Cardiac septum (tissue), 1 donor: ENCODE measurements around the gene PFKL. TPM values are rescaled to one million over a fixed set of nuclear protein-coding genes. Genes with fewer than 3 reads are reported as not detected.
"Not testable (repeated sequence)": the region's sequence is repeated elsewhere in the genome, so short reads cannot be mapped to it uniquely, and the experiment has no call there.

Source experiments
- DNase-seq: peaks from one replicate; pipeline ENCODE4 v3.0.0-alpha.2; 2020; ENCODE audit warnings: low spot score
- intact Hi-C: fragments of 100-400 bp; cut with DNase I; formaldehyde crosslinking; loops from one replicate; pipeline ENCODE4 v1.14.0; 2022
- total RNA-seq: library from RNA; stranded (reverse); fragmentation: NEBNext Ultra II Directional; extraction: Animal tissue kit (Norgen Biotek cat#: 25700); gene quantifications from one replicate; pipeline ENCODE4 v1.2.1, GENCODE V29; 2021
- donor health status: DM: no; HTN: no; CAD: no.

The PFKL gene
- total RNA-seq, 1 donor from 2014 or later = 60.3 TPM

DNA sequence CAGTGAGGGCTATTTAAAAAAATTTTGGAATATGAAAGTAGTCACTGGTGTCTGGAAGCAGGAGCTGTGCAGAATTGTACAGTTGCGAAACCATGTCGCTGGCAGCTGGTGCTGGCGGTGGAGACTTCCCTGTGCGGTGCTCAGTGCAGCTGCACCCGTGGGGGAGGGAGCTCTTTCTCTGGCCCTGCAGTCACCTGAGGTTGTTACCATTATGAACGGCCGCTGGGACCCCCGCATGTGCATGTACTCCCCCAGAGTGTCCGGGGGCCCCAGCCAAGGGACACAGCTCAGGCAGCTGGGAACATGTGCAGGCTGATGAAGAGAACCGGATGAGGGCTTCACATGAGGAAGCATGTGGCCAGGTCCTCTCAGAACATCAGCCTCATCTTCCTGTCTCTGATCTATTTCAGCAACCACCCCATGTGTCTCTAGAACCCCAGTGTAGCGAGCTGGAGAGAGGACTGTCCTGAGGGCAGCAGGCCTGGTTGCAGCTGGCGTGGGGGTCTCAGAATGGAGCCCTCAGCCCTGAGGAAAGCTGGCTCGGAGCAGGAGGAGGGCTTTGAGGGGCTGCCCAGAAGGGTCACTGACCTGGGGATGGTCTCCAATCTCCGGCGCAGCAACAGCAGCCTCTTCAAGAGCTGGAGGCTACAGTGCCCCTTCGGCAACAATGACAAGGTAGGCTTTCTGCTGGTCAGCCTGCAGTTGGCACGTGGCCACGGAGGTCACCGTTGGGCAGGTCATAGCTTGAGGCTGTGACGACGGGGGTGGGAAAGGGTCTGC lies 53.5 kb downstream of the PFKL start, which contains the start of gene TRPM2:
TSS of gene TRPM2 (plus strand) at position 431 of the 780 bp plus-strand sequence. CDS start at position 511, 80 bp downstream.
- intact Hi-C loops = no loop called here

DNA sequence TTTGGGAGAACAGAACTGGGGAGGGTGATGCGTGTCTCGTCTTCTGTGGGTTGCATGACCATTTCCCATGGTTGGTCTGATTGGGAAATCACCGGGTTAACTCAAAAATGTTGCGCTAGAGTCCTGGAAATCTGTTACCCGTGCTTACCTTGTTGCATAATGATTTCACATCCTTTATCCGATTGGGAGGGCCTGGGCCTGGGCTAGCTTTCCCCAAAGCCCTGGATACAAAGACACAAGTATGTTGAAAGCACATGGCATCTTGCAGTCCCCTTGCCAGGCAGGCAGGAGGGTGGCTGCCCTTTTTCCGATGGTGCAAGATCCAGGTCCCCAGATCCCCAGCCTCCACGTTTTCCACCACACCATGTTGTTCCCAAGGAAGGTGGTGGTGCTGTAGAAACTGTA lies 54.1 kb downstream of the PFKL start:
- no peak for DNase-seq
- intact Hi-C loops = no loop called here

More for the DNA sequence above, 53.5 kb downstream of the PFKL start, which contains the start of gene TRPM2:
- peak; percentile 91 for DNase-seq

DNA sequence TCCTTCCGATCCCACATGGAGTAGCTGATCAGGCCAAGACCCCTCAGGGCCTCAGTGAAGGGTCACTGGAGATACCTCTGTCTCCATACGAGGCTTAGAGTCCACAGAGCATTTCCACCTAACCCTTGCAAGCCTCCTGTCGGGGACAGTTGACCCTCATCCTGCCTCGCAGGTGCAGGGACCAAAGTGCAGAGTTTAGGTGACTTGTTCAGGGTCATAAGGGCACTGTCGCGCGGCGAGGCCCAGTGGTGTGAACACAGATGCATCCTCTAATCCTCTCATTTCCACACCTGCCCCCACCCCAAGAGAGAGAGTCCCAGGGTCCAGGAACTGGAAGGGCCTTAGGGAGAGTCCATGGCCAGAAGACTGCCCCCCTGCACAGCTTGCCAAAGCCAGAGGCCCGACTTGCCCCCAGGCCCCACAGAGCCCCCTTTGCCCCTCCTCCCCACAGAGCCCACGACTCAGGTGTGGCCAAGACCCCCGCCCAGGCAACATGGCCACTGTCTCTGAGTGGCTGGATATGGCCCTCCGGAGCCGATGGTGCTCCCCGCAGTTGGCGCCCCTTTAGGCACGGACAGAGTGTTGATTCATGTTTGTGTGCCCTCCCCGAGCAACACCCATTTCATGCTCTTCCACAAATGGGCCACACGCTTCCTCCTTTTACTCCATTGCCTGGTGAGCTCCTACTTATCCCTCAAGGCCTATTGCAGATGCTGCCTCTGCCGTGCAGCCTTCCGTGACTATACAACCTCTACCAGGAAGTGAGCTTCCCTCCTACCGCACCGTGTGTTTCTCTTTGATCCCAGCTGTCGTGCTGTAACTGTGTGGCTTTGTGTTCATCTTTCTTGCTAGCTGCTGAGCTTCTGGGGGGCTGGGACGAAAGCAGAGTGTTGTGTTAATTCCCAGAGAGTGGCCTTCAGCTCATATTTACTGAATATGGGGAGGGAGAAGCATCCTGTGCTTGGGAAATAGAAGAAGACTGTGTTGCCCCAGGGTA lies 55.2 kb downstream of the PFKL start:
- intact Hi-C loops = no loop called here
- DNase-seq = no peak

DNA sequence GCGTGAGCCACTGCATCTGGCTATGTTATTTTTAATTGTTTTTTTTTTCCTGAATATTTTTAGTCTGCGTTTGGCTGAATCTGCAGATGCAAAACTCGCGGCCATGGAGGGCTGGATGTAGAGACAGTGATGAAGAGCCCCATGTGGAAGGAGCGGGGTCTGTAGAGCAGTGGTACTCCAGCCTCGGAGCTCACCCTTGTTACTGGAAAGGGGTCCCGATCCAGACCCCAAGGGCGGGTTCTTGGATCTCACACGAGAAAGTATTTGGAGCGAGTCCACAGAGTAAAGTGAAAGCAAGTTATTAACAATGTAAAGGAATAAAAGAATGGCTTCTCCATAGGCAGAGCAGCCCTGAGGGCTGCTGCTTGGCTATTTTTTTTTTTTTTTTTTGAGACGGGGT lies 56.3 kb downstream of the PFKL start:
- intact Hi-C loops = no loop called here
- DNase-seq = no peak

DNA sequence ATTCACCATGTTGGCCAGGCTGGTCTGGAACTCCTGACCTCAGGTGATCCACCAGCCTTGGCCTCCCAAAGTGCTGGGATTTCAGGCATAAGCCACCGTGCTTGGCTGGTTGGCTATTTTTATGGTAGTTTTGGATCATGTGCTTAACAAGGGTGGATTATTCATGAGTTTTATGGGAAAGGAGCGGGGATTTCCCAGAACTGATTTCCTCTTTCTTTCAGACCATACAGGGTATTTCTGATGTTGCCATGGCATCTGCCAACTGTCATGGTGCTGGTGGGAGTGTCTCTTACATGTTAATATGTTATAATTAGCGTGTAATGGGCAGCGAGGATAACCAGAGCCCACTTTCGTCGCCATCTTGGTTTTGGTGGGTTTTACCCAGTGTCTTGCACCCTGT lies 56.8 kb downstream of the PFKL start:
- no peak for DNase-seq
- intact Hi-C loops = no loop called here

DNA sequence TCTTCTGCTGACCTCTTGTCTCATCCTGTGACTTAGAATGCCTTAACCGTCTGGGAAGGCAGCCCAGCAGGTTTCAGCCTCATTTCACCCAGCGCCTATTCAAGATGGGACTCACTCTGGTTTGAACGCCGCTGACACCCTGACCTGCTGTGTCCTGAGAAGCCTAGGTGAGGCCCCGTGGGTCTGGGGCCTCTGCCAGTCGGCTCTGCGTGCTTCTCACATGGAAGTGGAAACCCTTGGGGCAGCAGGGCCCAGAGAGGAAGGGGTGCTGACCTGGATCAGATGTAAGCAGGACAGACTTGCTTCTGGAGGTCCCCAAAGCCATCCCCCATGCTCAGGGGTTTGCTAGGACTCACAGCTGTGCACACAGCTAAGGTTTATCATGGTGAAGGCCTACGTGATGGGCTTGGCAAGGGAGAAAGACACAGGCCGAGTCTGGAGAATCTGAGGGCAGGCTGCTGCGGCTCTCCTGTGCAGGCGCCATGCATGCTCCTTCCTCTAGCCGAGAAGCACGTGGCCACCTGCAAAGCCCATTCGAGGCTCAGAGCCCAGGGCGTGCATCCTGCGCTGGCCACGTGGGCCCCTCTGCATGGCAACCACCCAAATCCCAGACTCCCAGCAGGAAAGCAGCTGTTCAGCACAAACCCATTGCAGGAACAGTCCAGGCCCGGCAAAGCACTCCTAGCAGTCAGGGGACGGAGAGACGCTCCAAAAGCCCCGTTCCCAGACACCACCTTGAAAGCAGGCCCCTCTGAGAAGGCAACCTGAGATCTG lies 57.4 kb downstream of the PFKL start:
- DNase-seq = no peak
- intact Hi-C loops = no loop called here

DNA sequence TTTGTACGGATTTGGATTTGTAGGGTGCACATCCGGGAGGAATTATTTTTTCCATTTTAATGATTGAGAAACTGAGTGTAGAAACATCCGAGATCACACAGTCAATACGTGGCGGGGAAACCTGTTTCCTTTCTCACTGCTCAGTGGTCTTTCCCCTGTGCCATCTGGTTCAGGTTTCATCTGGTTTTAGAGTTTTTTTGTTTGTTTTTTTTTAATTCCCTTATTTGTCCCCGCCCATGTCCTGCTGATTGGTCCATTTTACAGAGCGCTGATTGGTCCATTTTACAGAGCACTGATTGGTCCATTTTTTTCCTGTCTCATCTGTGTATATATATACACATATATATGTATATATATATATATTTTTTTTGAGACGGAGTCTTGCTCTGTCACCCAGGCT lies 59.5 kb downstream of the PFKL start:
- intact Hi-C loops = no loop called here
- no peak for DNase-seq

DNA sequence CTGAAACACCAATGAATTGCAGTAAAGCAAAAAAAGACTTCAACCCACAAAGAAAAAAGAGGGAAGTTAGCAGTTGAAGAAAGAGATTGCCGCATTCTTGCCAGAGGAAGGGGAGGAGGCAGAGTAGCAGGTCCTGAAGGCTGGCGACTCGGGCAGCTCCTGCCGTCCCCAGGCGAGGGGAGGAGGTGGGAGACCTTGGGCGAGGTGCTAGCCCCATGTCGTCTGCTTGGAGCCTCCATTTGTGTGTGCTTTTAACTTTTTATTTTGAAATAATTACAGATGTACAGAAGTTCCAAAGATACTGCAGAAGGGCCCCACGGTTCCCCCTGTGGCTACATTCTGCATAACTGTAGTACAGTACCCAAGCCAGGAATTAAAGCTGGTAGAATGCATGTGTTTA lies 60.3 kb downstream of the PFKL start:
- intact Hi-C loops = no loop called here
- no peak for DNase-seq

DNA sequence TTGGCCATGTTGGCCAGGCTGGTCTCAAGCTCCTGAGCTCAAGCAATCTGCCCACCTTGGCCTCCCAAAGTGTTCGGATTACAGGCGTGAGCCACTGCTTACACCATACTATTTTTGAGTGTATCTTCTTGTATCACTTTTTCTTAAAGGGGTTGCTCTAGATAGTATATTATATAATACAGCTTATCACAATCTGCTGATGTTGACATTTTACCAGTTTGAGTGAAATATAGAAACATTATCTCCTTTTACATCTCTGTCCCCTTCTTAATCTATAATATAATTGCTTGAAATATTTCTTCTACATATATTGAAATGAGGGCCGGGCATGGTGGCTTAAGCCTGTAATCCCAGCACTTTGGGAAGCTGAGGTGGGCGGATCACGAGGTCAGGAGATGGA lies 62.0 kb downstream of the PFKL start:
- DNase-seq, intact Hi-C loops: not testable (repeated sequence)

DNA sequence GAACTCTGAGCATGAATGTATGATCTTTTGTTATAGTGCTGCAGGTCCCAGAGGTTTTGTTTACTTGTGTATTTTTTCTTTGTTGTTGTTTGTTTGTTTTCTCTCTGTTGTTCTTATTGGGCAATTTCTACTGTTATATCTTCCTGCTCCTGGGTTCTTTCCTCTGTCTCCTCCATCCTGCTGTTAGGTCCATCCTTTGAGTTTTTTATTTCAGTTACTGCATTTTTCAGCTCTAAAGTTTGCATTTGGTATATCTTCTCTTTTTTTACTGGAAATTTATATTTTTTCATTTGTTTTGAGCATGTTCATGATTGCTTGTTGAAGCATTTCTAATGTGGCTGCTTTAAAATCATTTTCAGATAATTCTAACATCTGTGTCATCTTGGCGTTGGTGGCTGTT lies 63.4 kb downstream of the PFKL start:
- intact Hi-C loops = no loop called here
- DNase-seq = no peak

DNA sequence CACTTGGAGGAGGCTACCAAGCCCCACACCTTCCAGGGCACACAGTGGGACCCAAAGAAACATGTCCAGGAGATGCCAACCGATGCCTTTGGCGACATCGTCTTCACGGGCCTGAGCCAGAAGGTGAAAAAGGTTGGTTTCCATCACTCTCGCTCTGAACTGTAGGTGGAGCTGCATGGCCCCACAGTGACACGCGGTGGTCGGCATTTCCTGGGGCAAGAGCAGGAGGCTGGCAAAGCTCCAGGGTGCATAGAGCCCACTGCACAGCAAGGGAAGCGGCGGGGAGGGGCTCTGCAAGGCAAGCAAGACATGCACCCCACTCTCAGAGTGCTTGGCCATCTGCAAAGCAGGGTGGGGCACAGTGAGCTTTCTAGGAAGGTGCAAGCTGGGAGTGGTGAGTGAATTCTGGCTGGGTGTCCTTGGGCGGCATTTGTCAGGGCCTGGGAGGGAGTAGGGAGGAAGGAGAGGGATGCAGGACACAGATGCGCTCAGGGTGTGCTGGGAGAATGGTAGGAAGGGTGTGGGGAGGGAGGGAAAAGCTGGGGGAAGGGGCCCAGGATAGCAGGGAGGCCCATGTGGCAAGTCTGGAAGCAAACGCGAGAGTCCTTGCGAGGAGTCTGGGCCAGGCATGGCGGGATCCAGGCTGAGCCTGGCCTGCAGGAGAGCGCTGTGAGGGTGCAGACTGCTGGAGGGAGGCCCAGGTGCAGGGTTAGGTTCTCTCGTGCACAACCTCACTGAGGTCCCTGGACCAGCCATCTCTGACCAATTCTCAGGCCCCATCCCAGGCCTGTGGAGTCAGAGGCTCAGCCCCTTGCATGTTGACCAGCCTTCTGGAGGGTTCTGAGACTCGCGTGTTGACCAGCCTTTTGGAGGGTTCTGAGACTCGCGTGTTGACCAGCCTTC lies 64.5 kb downstream of the PFKL start:
- DNase-seq = no peak
- intact Hi-C loops = no loop called here

DNA sequence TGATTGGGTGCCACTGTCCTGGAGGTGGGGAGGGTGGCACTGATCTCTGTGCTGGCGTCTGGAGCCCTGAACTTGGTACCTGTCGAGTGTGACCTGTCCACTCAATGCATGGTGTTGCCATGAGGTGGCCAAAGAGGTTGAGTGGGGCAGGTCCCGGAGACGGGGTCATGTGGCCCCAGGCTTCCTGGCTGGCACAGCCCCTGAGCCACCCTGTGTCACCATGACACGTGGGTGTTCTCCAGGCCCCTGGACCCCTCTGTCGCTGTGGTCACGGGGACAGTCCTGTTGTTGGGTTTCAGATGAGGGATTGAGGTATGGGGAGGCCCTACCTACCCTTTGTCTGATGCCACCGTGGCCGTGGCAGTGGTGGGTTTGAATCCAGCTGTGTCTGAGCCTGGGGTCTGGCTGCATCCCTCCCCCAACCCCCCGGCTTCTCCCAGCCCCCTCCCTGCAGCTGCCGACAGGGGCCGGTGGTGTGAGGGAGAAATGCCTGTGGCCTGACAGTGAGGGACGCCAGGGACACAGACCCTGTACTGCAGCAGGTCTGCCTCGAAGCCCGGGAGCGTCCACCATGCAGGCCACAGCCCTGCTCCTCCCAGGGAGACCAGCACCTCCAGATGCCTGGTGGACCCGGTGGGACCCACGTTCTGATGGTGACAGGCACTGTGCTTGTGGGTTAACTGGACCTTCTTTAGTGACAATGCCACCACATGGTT lies 65.6 kb downstream of the PFKL start:
- intact Hi-C loops = no loop called here
- DNase-seq = no peak

DNA sequence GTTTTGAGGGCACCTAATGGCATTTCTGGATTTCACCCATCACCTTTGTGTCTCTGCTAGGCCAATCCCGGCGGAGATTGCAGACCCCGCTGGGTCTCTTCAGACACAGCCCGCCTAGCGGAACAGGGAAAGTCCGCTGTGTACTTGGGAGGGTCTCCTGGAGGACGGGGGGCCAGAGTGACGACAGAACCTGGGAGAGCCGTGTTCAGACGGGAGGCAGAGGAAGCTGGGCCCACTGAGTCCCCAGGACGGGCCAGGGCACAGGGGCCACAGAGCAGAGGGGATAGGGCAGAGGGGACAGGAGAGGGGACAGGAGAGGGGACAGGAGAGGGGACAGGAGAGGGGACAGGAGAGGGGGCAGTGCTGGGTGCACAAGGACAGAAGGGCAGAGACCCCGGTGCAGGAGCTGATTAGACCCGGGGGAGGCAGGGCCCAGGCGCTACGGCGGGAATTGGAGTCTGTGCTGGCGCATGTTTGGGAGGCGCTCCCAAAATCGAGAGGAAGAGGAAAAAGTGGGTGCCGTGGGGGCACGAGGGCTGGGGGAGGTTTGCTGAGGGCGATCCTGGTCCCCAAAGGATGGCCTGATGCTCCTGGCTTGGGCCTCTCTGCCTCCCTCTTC lies 66.2 kb downstream of the PFKL start:
- no peak for DNase-seq
- intact Hi-C loops = no loop called here

DNA sequence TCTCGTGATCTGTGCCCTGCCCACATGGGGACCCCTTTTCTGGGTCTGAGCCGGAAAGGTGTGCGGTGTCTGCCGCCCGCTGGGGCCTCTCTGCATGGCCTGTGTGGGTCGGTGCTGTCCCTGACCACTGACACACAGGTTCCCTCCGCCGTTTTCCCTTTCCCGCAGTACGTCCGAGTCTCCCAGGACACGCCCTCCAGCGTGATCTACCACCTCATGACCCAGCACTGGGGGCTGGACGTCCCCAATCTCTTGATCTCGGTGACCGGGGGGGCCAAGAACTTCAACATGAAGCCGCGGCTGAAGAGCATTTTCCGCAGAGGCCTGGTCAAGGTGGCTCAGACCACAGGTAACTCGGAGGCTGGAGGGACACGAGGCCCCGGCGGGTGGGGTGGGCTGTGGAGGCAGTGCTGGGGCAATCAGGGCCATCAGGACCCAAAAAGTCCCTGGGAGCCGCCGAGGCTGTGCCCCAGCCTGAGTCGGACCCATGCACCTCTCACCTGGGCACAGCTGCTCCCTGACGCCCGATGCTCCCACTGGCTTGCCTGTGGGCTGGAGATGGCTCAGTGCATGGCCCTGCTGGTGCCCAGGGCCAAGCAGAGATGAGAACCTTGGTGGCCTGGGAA lies 66.8 kb downstream of the PFKL start:
- no peak for DNase-seq

DNA sequence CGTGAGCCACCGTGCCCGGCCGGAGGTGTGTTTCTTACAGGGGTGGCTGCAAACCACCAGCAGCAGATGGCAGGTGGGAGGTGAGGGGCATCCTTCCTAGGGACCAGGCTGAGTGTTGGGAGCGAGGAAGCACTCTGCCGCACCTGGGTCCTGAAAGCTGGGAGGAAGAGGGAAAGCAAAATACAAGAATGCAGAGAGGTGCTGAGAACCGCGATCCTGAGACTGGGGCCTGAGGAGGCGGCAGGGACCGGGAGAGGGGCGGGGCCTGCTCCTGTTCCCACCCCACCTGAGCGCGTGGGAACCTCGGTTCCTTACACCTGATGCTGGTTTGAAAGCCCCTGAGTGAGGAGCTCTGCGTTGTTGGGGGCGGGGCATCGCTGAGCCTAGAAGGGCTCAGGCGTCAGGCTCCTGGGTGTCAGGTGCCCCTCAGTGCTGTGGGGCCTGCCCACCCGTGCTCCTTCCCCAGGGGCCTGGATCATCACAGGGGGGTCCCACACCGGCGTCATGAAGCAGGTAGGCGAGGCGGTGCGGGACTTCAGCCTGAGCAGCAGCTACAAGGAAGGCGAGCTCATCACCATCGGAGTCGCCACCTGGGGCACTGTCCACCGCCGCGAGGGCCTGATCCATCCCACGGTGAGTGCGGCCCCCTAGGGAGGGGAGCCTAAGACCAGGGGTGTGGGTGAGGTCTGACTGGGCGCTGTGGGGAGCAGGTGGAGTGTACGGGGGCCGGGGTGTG lies 69.0 kb downstream of the PFKL start:
- intact Hi-C loops = no loop called here
- peak; percentile 70 for DNase-seq

More for the DNA sequence above, 66.8 kb downstream of the PFKL start:
- intact Hi-C loops = no loop called here

DNA sequence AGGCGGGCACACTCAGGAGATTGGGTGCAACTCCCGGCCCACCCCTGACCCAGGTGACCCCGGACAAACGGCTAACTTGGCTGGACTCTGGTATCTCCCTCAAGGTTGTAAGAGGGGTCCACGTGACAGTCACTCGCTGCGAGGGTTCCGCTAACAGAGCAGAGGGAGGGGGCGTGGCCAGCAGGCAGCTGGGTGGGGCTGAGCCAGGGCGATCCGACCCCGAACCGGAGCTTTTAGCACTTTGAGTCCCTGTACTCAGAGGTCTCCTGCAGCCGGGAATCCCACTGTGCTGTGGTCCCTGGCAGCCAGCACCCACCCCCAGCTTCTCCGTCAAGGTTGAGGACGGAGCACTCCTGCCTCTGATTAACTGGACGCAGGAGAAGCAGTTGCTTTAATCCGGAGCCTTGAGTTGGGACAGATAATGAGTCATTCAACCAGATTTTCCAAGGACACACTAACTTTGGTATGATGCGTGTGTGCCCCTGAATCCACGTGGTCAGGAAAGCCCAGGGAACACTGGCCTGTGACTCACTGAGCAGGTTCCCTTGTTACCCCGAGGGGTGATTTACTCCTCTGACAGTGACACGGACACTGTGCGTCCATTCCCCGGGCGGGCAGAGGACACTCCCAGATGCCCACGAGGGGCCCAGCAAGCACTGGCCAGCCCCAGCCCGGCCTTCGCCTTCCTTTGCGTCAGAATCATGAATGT lies 70.3 kb downstream of the PFKL start:
- intact Hi-C loops = no loop called here
- no peak for DNase-seq
